ENCODE results near the gene KEAP1. TPM values are rescaled to one million over a fixed set of nuclear protein-coding genes. Genes with fewer than 3 reads are reported as not detected.
A peak's percentile ranks its signal among the peaks of the same experiment; 100 is the strongest.

Gene KEAP1
- total and polyA plus RNA-seq, 9 of the 15 experiments (the other 6 are each of a cell fraction or from before 2014, with no cell fraction given) = 2.1 to 95.6 (median 64.3) TPM

GRCh38 chr19:10499550-10500246 lies 3.5 kb downstream of the KEAP1 start:
- Histone ChIP-seq H3K9me1 (ENCODE audit: control insufficient read depth, insufficient read depth, low read length) (no peaks in the 10 kb centered on the region), H2AFZ (ENCODE audit: low read depth, low read length) (no peak overlapping the region), H3K27ac (ENCODE audit: extremely low read depth, low read depth, low read length) (no peak overlapping the region), H3K27me3 (ENCODE audit: control insufficient read depth in 2 of 2, insufficient read depth in 2 of 2, low read length in 2 of 2) (no peaks in the 10 kb centered on the region), H3K79me2 (ENCODE audit: control insufficient read depth, insufficient read depth, low read length) (peaks cover 85% of the 10 kb centered on the region), H3K4me1 (replicated peaks in 1 of 2; ENCODE audit: control insufficient read depth in 2 of 2, insufficient read depth in 2 of 2, low read length in 2 of 2) (peaks cover 3 to 44% of the 10 kb centered on the region in 2 experiments; a peak in 4 of 5 replicates), H3K4me2 (ENCODE audit: insufficient read depth, low read length) (0 out of 2 replicates have a peak overlapping the region, but pooled peaks have one; percentile 2), H3K4me3 (no peak overlapping the region), H3K9ac (ENCODE audit: insufficient read depth in 1 of 2, low read depth in 2 of 2, low read length in 2 of 2) (peak overlapping the region in 1 of 2 experiments; percentile 72; a peak in 2 of 4 replicates), H4K20me1 (replicated peaks; ENCODE audit: control insufficient read depth, insufficient read depth, low read length) (peaks cover 3% of the 10 kb centered on the region; the same call in 1 of the 2 replicates), H3K9me3 (replicated peaks; ENCODE audit: control insufficient read depth, insufficient read depth, low read depth, low read length) (no peaks in the 10 kb centered on the region), H3K36me3 (ENCODE audit: control insufficient read depth, insufficient read depth, low read length) (peaks cover 59% of the 10 kb centered on the region)
- FAIRE-seq (no peak), ATAC-seq (no peak), DNase-seq (ENCODE audit: extremely low read depth in 1 of 4, low spot score in 3 of 4) (peak in 1 of 4 experiments; percentile 13)
- intact Hi-C loops (cut with micrococcal nuclease) (no loop called here), in situ Hi-C loops (cut with MboI) (no loop called here)
- 94% methylated on average over 23 of the region's 24 CpGs for WGBS (ENCODE audit: insufficient coverage, low coverage, missing lambda C conversion rate)
- ChIA-PET CTCF (ENCODE audit: low intra/inter-chr PET ratio) (no interaction called here), POLR2A (interaction anchor here (1.0 to 2.2 kb wide), 4 partner anchors 8 to 24 kb away, joined by 3 to 8 read pairs (median 5); no protein-coding TSS in a partner anchor)
- TF ChIP-seq, protein P1, sequence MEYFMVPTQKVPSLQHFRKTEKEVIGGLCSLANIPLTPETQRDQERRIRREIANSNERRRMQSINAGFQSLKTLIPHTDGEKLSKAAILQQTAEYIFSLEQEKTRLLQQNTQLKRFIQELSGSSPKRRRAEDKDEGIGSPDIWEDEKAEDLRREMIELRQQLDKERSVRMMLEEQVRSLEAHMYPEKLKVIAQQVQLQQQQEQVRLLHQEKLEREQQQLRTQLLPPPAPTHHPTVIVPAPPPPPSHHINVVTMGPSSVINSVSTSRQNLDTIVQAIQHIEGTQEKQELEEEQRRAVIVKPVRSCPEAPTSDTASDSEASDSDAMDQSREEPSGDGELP (CRISPR knock-in tag; IDR thresholded peaks at IDR 0.05; ENCODE audit: borderline replicate concordance) = peak; percentile 19; the same call in 1 of the 2 replicates
- TF ChIP-seq ATF2 (CRISPR knock-in tag; IDR thresholded peaks at IDR 0.05) (no peak), RBFOX2 (IDR thresholded peaks at IDR 0.05; ENCODE audit: low read depth, low read length) (peak; percentile 62), AFF1 (IDR thresholded peaks at IDR 0.05; ENCODE audit: low read depth in 1 of 2, partially characterized antibody in 2 of 2) (no peak), POLR2G (IDR thresholded peaks at IDR 0.05; ENCODE audit: low read depth, low read length) (peak; percentile 54)
- BruUV-seq (replicated peaks) = no TSS peak

Data from K562 (cell line).